CD4-positive, alpha-beta T cell treated with Interferon gamma for 1 hour (primary cell): ENCODE measurements around the gene FALEC.
A peak's percentile ranks its signal among the peaks of the same experiment; 100 is the strongest.

Experiments
- DNase-seq: peaks from one replicate; pipeline ENCODE4 v3.0.0-alpha.2; 2020

FALEC gene

GRCh38 chr1:150515328-150516049 is at the start of gene FALEC:
Gene FALEC, plus strand, starts transcription at chr1:150515752.
- DNase-seq = peak; percentile 94

GRCh38 chr1:150466964-150467363 is 48.6 kb upstream of the FALEC start:
- no peak for DNase-seq

GRCh38 chr1:150469291-150469690 is 46.3 kb upstream of the FALEC start:
- no peak for DNase-seq

GRCh38 chr1:150472601-150473200 is 42.9 kb upstream of the FALEC start:
- no peak for DNase-seq

- no peak for DNase-seq
These were observed 41.9 kb upstream of the FALEC start for GRCh38 chr1:150473659-150474058.

- no peak for DNase-seq
These were observed 40.7 kb upstream of the FALEC start for GRCh38 chr1:150474869-150475268.

- DNase-seq = no peak
These were observed 38.8 kb upstream of the FALEC start for GRCh38 chr1:150476754-150477153.

- no peak for DNase-seq
These were observed 38.2 kb upstream of the FALEC start for GRCh38 chr1:150477320-150477719.

GRCh38 chr1:150477733-150478132 is 37.8 kb upstream of the FALEC start:
- no peak for DNase-seq

- DNase-seq = no peak
These were observed 36.2 kb upstream of the FALEC start for GRCh38 chr1:150479370-150479769.

GRCh38 chr1:150479927-150480352 is 35.6 kb upstream of the FALEC start:
- DNase-seq = no peak

GRCh38 chr1:150484431-150484830 is 31.1 kb upstream of the FALEC start:
- no peak for DNase-seq

GRCh38 chr1:150484861-150485260 is 30.7 kb upstream of the FALEC start:
- DNase-seq = no peak

GRCh38 chr1:150486966-150487762 is 28.4 kb upstream of the FALEC start, which contains the start of gene TARS2:
Gene TARS2, plus strand, starts transcription at chr1:150487419. Its CDS starts 32 bp downstream, at chr1:150487451.
- DNase-seq = peak; percentile 96

- DNase-seq = no peak
These were observed 27.8 kb upstream of the FALEC start for GRCh38 chr1:150487763-150488115.

GRCh38 chr1:150493175-150493574 is 22.4 kb upstream of the FALEC start:
- DNase-seq = no peak

GRCh38 chr1:150498342-150498741 is 17.2 kb upstream of the FALEC start:
- no peak for DNase-seq

GRCh38 chr1:150505431-150505830 is 10.1 kb upstream of the FALEC start:
- no peak for DNase-seq

- peak; percentile 7 for DNase-seq
These were observed 7.4 kb upstream of the FALEC start, which contains the start of gene ECM1 for GRCh38 chr1:150507912-150508864. Gene ECM1, plus strand, starts transcription at chr1:150508109. Its CDS starts 101 bp downstream, at chr1:150508210.

GRCh38 chr1:150508982-150509381 is 6.6 kb upstream of the FALEC start:
- DNase-seq = no peak

- no peak for DNase-seq
These were observed 4.0 kb upstream of the FALEC start for GRCh38 chr1:150511551-150511950.

- DNase-seq = no peak
These were observed 3.4 kb upstream of the FALEC start for GRCh38 chr1:150511985-150512660.
